K562 (cell line): ENCODE results near the gene MKLN1. TPM values are rescaled to one million over a fixed set of nuclear protein-coding genes. Genes with fewer than 3 reads are reported as not detected.

Experiments
- ATAC-seq: fragments of 200-7000 bp; cut with Tn5 transposase; 3 replicates; pipeline ENCODE4 v1.9.1; 2020; ENCODE audit warnings: moderate library complexity
- BruUV-seq: library from RNA; stranded (reverse); fragments of 400-500 nt; replicated peaks from 2 replicates; lab custom pipeline; 2021; lab: Mats Ljungman, UMichigan
- CTCF ChIA-PET: fragments of 300-600 bp; formaldehyde crosslinking; extraction: SDS; loops from one replicate; lab custom pipeline; 2021; ENCODE audit warnings: low intra/inter-chr PET ratio; lab: Yijun Ruan, JAX
- POLR2A ChIA-PET: fragments of 300-600, 350-650 bp; sonication (Branson Sonifier 250); formaldehyde crosslinking; extraction: SDS; loops from one replicate; lab custom pipeline; 2021; ENCODE audit warnings: antibody characterized with exemption, inconsistent platforms; lab: Yijun Ruan, JAX
- DNase-seq, 4 experiments: peaks; one replicate each; pipeline versions ENCODE4 v3.0.0 to v3.0.0-alpha.2; 2011 to 2018; ENCODE audit warnings: low spot score in 3 of 4, mixed read lengths in 3 of 4; ENCODE audit errors: extremely low read depth in 1 of 4
- FAIRE-seq: peaks from 2 replicates; lab custom pipeline; 2011; peaks lifted over from hg19 to GRCh38; lab: Jason Lieb, UNC
- H2AFZ ChIP-seq: 2 replicates; pipeline ENCODE4 v1.6.0; 2011; ENCODE audit warnings: low read depth, low read length, control low read depth, inconsistent platforms
- H3K27ac ChIP-seq: fragments of 200-600 bp; 3 replicates; pipeline ENCODE4 v1.8.0; 2011; ENCODE audit warnings: low read depth, mild to moderate bottlenecking, control low read depth, inconsistent platforms, low read length, moderate library complexity, mixed read lengths; ENCODE audit errors: extremely low read depth
- H3K27me3 ChIP-seq, 2 experiments: fragments of 300-600 bp in 1 of 2; 2 replicates in 1 of 2; 3 replicates in 1 of 2; pipeline versions ENCODE4 v1.6.0 to v1.8.0; 2011; ENCODE audit warnings: inconsistent platforms in 2 of 2, low read length in 2 of 2, mild to moderate bottlenecking in 1 of 2, mixed read lengths in 1 of 2, moderate library complexity in 1 of 2; ENCODE audit not compliant: control insufficient read depth in 2 of 2, insufficient read depth in 2 of 2
- H3K36me3 ChIP-seq: fragments of 300-600 bp; 3 replicates; pipeline ENCODE4 v1.8.0; 2011; ENCODE audit warnings: mild to moderate bottlenecking, low read length, inconsistent platforms; ENCODE audit not compliant: control insufficient read depth, insufficient read depth
- H3K4me1 ChIP-seq, 2 experiments: fragments of 200-600 bp in 1 of 2; replicated peaks in 1 of 2; 2 replicates in 1 of 2; 3 replicates in 1 of 2; pipeline versions ENCODE4 v1.5.1 to v1.8.0; 2011; ENCODE audit warnings: inconsistent platforms in 2 of 2, low read length in 2 of 2, mild to moderate bottlenecking in 1 of 2, mixed read lengths in 1 of 2, moderate library complexity in 1 of 2; ENCODE audit not compliant: control insufficient read depth in 2 of 2, insufficient read depth in 2 of 2
- H3K4me2 ChIP-seq: 2 replicates; pipeline ENCODE4 v1.6.1; 2011; ENCODE audit warnings: low read length, control low read depth, inconsistent platforms, mixed read lengths; ENCODE audit not compliant: insufficient read depth
- H3K4me3 ChIP-seq: fragments of 200-600 bp; sonication (generic), shearing (Covaris generic); 2 replicates; pipeline ENCODE4 v1.5.1; 2016; ENCODE audit warnings: control low read depth, inconsistent platforms
- H3K79me2 ChIP-seq: fragments of 200-600 bp; 3 replicates; pipeline ENCODE4 v1.8.0; 2011; ENCODE audit warnings: low read length, inconsistent platforms; ENCODE audit not compliant: control insufficient read depth, insufficient read depth
- H3K9ac ChIP-seq, 2 experiments: 2 replicates each; pipeline versions ENCODE4 v1.6.0 to v1.6.1; 2011; ENCODE audit warnings: low read depth in 2 of 2, low read length in 2 of 2, control low read depth in 1 of 2, inconsistent platforms in 1 of 2, mild to moderate bottlenecking in 1 of 2, mixed read lengths in 1 of 2; ENCODE audit not compliant: insufficient read depth in 1 of 2
- H3K9me1 ChIP-seq: one replicate; pipeline ENCODE4 v1.6.0; 2011; ENCODE audit warnings: inconsistent platforms, mild to moderate bottlenecking, low read length, moderate library complexity; ENCODE audit not compliant: control insufficient read depth, insufficient read depth
- H3K9me3 ChIP-seq: replicated peaks from 2 replicates; pipeline ENCODE4 v1.5.1; 2011; ENCODE audit warnings: low read depth, low read length, inconsistent platforms; ENCODE audit not compliant: control insufficient read depth, insufficient read depth
- H4K20me1 ChIP-seq: replicated peaks from 2 replicates; pipeline ENCODE4 v1.6.1; 2011; ENCODE audit warnings: low read length, inconsistent platforms, mixed read lengths; ENCODE audit not compliant: control insufficient read depth, insufficient read depth
- CREB3 ChIP-seq: fragments of 450-650 bp; conservative IDR thresholded peaks from 2 replicates; pipeline ENCODE4 v1.6.1; 2016; ENCODE audit warnings: missing genetic modification characterization, low read depth, mild to moderate bottlenecking, missing compliant biosample characterization, moderate library complexity
- E2F8 ChIP-seq: fragments of 450-650 bp; IDR thresholded peaks from 2 replicates; pipeline ENCODE4 v1.7.1; 2018; ENCODE audit warnings: mild to moderate bottlenecking, low read depth; ENCODE audit not compliant: partially characterized antibody
- ESRRA ChIP-seq: fragments of 450-650 bp; IDR thresholded peaks from 2 replicates; pipeline ENCODE4 v1.6.1; 2014; ENCODE audit warnings: low read depth, mild to moderate bottlenecking, moderate library complexity, borderline replicate concordance
- HMBOX1 ChIP-seq: sonication (generic); IDR thresholded peaks from 2 replicates; pipeline ENCODE4 v1.6.1; 2016
- L3MBTL2 ChIP-seq: fragments of 450-650 bp; IDR thresholded peaks from 2 replicates; pipeline ENCODE4 v1.6.1; 2016; ENCODE audit warnings: mild to moderate bottlenecking, moderate library complexity
- MEIS2 ChIP-seq: fragments of 450-650 bp; IDR thresholded peaks from 2 replicates; pipeline ENCODE4 v1.6.1; 2014; ENCODE audit warnings: mild to moderate bottlenecking; ENCODE audit not compliant: partially characterized antibody
- MNT ChIP-seq, 2 experiments: fragments of 450-650 bp; conservative IDR thresholded peaks; 2 replicates each; pipeline ENCODE4 v1.6.1; 2017; ENCODE audit warnings: mild to moderate bottlenecking in 2 of 2, moderate library complexity in 2 of 2
- POLR2A ChIP-seq: fragments of 450-650 bp; conservative IDR thresholded peaks from 2 replicates; pipeline ENCODE4 v1.6.1; 2016
- WGBS: fragments of 100-300 bp; shearing (Covaris generic); methylation state at CpG from one replicate; pipeline ENCODE4 v1.1.6; 2016; ENCODE audit warnings: low coverage, mixed read lengths; ENCODE audit not compliant: insufficient coverage; ENCODE audit errors: missing lambda C conversion rate; 5-methylcytosine and 5-hydroxymethylcytosine counted together
- in situ Hi-C: fragments of 300-500 bp; cut with MboI; formaldehyde crosslinking; loops from 4 replicates; pipeline ENCODE4 v1.15.0; 2018; ENCODE audit warnings: inconsistent platforms, mixed read lengths
- intact Hi-C: fragments of 100-400 bp; cut with micrococcal nuclease; formaldehyde crosslinking; loops from 2 replicates; pipeline ENCODE4 v1.14.2; 2022
- polyA plus RNA-seq, 8 experiments: library from polyadenylated mRNA; depleted of rRNA in 4 of 8; stranded (reverse) in 5 of 8; unstranded in 3 of 8; fragments of >200 nt; fragmentation: Nextera tagmentation in 2 of 8; fragmentation: Illumina TruSeq in 1 of 8; extraction: Ambion mirVana in 2 of 8; extraction: Trizol in 1 of 8; gene quantifications; 2 replicates each; pipeline versions ENCODE4 v1.2.1 to v1.2.3, GENCODE V29; 2011 to 2014; ENCODE audit warnings: inconsistent platforms in 1 of 8, missing spikeins in 1 of 8
- total RNA-seq, 7 experiments: library from RNA; depleted of rRNA in 6 of 7; stranded (reverse); fragments of >200 nt in 6 of 7; fragmentation: Illumina TruSeq in 2 of 7; extraction: Trizol in 2 of 7; gene quantifications; 2 replicates each; pipeline versions ENCODE4 v1.2.1 to v1.2.3, GENCODE V29; 2011 to 2021; ENCODE audit warnings: low replicate concordance in 1 of 7
- TF ChIP-seq, protein P1 (sequence below): fragments of 450-650 bp; formaldehyde crosslinking; conservative IDR thresholded peaks from 2 replicates; pipeline ENCODE4 v1.4.0; 2022; ENCODE audit warnings: mild to moderate bottlenecking, missing genetic modification characterization

MKLN1 gene
- total and polyA plus RNA-seq, 9 of the 15 experiments (the other 6 are each of a cell fraction or from before 2014, with no cell fraction given): 18.6 to 80.4 (median 56.0) TPM

GRCh38 chr7:131501422-131501821 lies 173.7 kb downstream of the MKLN1 start:
- Histone ChIP-seq H3K9ac (no peak overlapping the region), H3K27ac (no peak overlapping the region), H3K4me1 (peaks cover 0 to 4% of the 10 kb centered on the region in 2 experiments; a peak in 1 of 5 replicates), H3K4me2 (no peak overlapping the region), H3K4me3 (no peak overlapping the region), H4K20me1 (peaks cover 26% of the 10 kb centered on the region; the same call in 1 of the 2 replicates), H3K27me3 (peaks cover 6 to 20% of the 10 kb centered on the region in 2 experiments; a peak in 3 of 5 replicates), H3K79me2 (no peaks in the 10 kb centered on the region), H2AFZ (no peak overlapping the region), H3K9me3 (no peaks in the 10 kb centered on the region), H3K9me1 (no peaks in the 10 kb centered on the region), H3K36me3 (peaks cover 14% of the 10 kb centered on the region; the same call in 2 of the 3 replicates)
- intact Hi-C loops: no loop called here
- 28% methylated on average over 3 of the region's 3 CpGs for WGBS
- FAIRE-seq (peak; percentile 79), DNase-seq (no peak), ATAC-seq (peak; percentile 9; the same call in 1 of the 3 replicates)
- ChIA-PET POLR2A (interaction anchor here (0.6 to 2.0 kb wide), 7 partner anchors 8 to 723 kb away, joined by 3 to 7 read pairs (median 4); no protein-coding TSS in a partner anchor), CTCF (no interaction called here)
- in situ Hi-C loops: loop anchor here (10.0 kb wide), 1 partner anchor 153 kb away; no protein-coding TSS in a partner anchor
- TF ChIP-seq E2F8: peak; percentile 18
- 0 out of 2 replicates have a peak, but pooled peaks have one; percentile 15 for TF ChIP-seq POLR2A
- no peak for TF ChIP-seq CREB3 (tag)
- TF ChIP-seq L3MBTL2: no peak
- TF ChIP-seq MNT (conservative IDR thresholded peaks at IDR 0.05): no peak
- peak; percentile 17 for TF ChIP-seq MEIS2
- TF ChIP-seq HMBOX1: peak; percentile 70
- peak; percentile 67; the same call in 1 of the 2 replicates for TF ChIP-seq ESRRA
- TF ChIP-seq, protein P1, sequence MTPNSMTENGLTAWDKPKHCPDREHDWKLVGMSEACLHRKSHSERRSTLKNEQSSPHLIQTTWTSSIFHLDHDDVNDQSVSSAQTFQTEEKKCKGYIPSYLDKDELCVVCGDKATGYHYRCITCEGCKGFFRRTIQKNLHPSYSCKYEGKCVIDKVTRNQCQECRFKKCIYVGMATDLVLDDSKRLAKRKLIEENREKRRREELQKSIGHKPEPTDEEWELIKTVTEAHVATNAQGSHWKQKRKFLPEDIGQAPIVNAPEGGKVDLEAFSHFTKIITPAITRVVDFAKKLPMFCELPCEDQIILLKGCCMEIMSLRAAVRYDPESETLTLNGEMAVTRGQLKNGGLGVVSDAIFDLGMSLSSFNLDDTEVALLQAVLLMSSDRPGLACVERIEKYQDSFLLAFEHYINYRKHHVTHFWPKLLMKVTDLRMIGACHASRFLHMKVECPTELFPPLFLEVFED: 0 out of 2 replicates have a peak, but pooled peaks have one; percentile 4
- BruUV-seq: TSS peak; percentile 15
